WTC11 (cell line): Measurements from ENCODE around the gene TH. TPM values are rescaled to one million over a fixed set of nuclear protein-coding genes. Genes with fewer than 3 reads are reported as not detected.

Experiments used
- ATAC-seq: fragments of 200-7000 bp; cut with Tn5 transposase; 2 replicates; pipeline ENCODE4 v1.10.0; 2021; ENCODE audit warnings: mild to moderate bottlenecking, moderate library complexity
- CTCF ChIA-PET: fragments of 300-600 bp; sonication (Branson Sonifier 250); formaldehyde crosslinking; loops from one replicate; lab custom pipeline; 2021; ENCODE audit warnings: antibody characterized with exemption; lab: Charles Lee
- POLR2A ChIA-PET: fragments of 350-600 bp; sonication (Branson Sonifier 250); formaldehyde crosslinking; loops from one replicate; lab custom pipeline; 2021; ENCODE audit warnings: antibody characterized with exemption; lab: Charles Lee
- DNase-seq: peaks from one replicate; pipeline ENCODE4 v3.0.0; 2021; ENCODE audit warnings: low spot score
- H3K27ac Mint-ChIP-seq: 2 replicates; pipeline ENCODE4 v1.8.0; 2021; ENCODE audit warnings: mixed read lengths
- H3K27me3 Mint-ChIP-seq: 2 replicates; pipeline ENCODE4 v1.8.0; 2021; ENCODE audit warnings: low read depth, mild to moderate bottlenecking, moderate library complexity, mixed read lengths
- H3K36me3 Mint-ChIP-seq: 2 replicates; pipeline ENCODE4 v1.8.0; 2021; ENCODE audit warnings: mixed read lengths
- H3K4me1 Mint-ChIP-seq: 2 replicates; pipeline ENCODE4 v1.8.0; 2022; ENCODE audit warnings: mixed read lengths
- H3K4me3 Mint-ChIP-seq: 2 replicates; pipeline ENCODE4 v1.8.0; 2021; ENCODE audit warnings: mild to moderate bottlenecking, moderate library complexity, mixed read lengths
- H3K9me3 Mint-ChIP-seq: 2 replicates; pipeline ENCODE4 v1.8.0; 2021; ENCODE audit warnings: mixed read lengths
- ARID4B ChIP-seq: sonication (generic); formaldehyde crosslinking; IDR thresholded peaks from 2 replicates; pipeline ENCODE4 v1.8.0; 2023; ENCODE audit warnings: missing genetic modification reagents, mild to moderate bottlenecking, borderline replicate concordance
- ATF2 ChIP-seq: sonication (generic); formaldehyde crosslinking; IDR thresholded peaks from 2 replicates; pipeline ENCODE4 v1.8.1; 2022; ENCODE audit warnings: low read depth, missing genetic modification reagents, borderline replicate concordance
- CREM ChIP-seq: sonication (generic); formaldehyde crosslinking; IDR thresholded peaks from 2 replicates; pipeline ENCODE4 v1.8.1; 2022; ENCODE audit warnings: mild to moderate bottlenecking, missing genetic modification reagents, moderate library complexity
- E2F1 ChIP-seq: sonication (generic); formaldehyde crosslinking; IDR thresholded peaks from 2 replicates; pipeline ENCODE4 v1.8.0; 2022; ENCODE audit warnings: mild to moderate bottlenecking, missing genetic modification reagents
- IRF1 ChIP-seq: sonication (generic); formaldehyde crosslinking; IDR thresholded peaks from 2 replicates; pipeline ENCODE4 v1.8.0; 2023; ENCODE audit warnings: missing genetic modification reagents
- JUN ChIP-seq: sonication (generic); formaldehyde crosslinking; IDR thresholded peaks from 2 replicates; pipeline ENCODE4 v1.8.0; 2023; ENCODE audit warnings: mild to moderate bottlenecking, missing genetic modification reagents
- MYBL2 ChIP-seq: sonication (generic); formaldehyde crosslinking; IDR thresholded peaks from 2 replicates; pipeline ENCODE4 v1.8.1; 2023; ENCODE audit warnings: mild to moderate bottlenecking, moderate library complexity, missing genetic modification reagents
- NR2C2 ChIP-seq: sonication (generic); formaldehyde crosslinking; IDR thresholded peaks from 2 replicates; pipeline ENCODE4 v1.8.0; 2022; ENCODE audit warnings: mild to moderate bottlenecking, missing genetic modification reagents
- RORB ChIP-seq: fragments of 250-450 bp; sonication (Bioruptor Pico); IDR thresholded peaks from 2 replicates; pipeline ENCODE4 v1.9.0; 2021; ENCODE audit warnings: mild to moderate bottlenecking
- ZNF121 ChIP-seq: sonication (generic); formaldehyde crosslinking; IDR thresholded peaks from 2 replicates; pipeline ENCODE4 v1.8.0; 2023; ENCODE audit warnings: missing genetic modification reagents
- ZNF281 ChIP-seq: sonication (generic); formaldehyde crosslinking; IDR thresholded peaks from 2 replicates; pipeline ENCODE4 v1.8.0; 2023; ENCODE audit warnings: mild to moderate bottlenecking, missing genetic modification reagents
- ZNF416 ChIP-seq: fragments of 250-450 bp; sonication (Bioruptor Pico); IDR thresholded peaks from 2 replicates; pipeline ENCODE4 v1.9.0; 2021; ENCODE audit warnings: mild to moderate bottlenecking, inconsistent platforms
- total RNA-seq: library from RNA; stranded (reverse); gene quantifications from 3 replicates; pipeline ENCODE4 v1.2.3, GENCODE V29; 2021
- TF ChIP-seq, protein P1 (sequence below): fragments of 250-450 bp; sonication (Bioruptor Pico); IDR thresholded peaks from 2 replicates; pipeline ENCODE4 v1.9.0; 2021; ENCODE audit warnings: mild to moderate bottlenecking
- TF ChIP-seq, protein P2 (sequence below): fragments of 250-450 bp; sonication (Bioruptor Pico); conservative IDR thresholded peaks from 2 replicates; pipeline ENCODE4 v1.9.0; 2021; ENCODE audit warnings: mild to moderate bottlenecking
- TF ChIP-seq, protein P3 (sequence below): sonication (generic); formaldehyde crosslinking; IDR thresholded peaks from 2 replicates; pipeline ENCODE4 v1.8.1; 2023; ENCODE audit warnings: mild to moderate bottlenecking, missing genetic modification reagents, borderline replicate concordance

The TH gene
- total RNA-seq, 1 experiment from 2014 or later: not detected

GRCh38 chr11:2205981-2206690, 34.5 kb upstream of the TH start:
- ATAC-seq: no peak
- no peak overlapping the region for H3K27ac Mint-ChIP-seq
- CTCF ChIA-PET: no interaction called here
- DNase-seq: peak; percentile 4
- no peaks in the 10 kb centered on the region for H3K9me3 Mint-ChIP-seq
- no peaks in the 10 kb centered on the region for H3K4me1 Mint-ChIP-seq
- TF ChIP-seq, protein P1, sequence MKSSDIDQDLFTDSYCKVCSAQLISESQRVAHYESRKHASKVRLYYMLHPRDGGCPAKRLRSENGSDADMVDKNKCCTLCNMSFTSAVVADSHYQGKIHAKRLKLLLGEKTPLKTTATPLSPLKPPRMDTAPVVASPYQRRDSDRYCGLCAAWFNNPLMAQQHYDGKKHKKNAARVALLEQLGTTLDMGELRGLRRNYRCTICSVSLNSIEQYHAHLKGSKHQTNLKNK (CRISPR knock-in tag): no peak
- TF ChIP-seq E2F1 (no peak), ZNF416 (CRISPR knock-in tag) (no peak), ZNF121 (CRISPR knock-in tag) (no peak), IRF1 (no peak), JUN (CRISPR knock-in tag) (no peak), MYBL2 (CRISPR knock-in tag) (no peak), ARID4B (no peak), CREM (CRISPR knock-in tag) (no peak), ATF2 (no peak)
- TF ChIP-seq, protein P2, sequence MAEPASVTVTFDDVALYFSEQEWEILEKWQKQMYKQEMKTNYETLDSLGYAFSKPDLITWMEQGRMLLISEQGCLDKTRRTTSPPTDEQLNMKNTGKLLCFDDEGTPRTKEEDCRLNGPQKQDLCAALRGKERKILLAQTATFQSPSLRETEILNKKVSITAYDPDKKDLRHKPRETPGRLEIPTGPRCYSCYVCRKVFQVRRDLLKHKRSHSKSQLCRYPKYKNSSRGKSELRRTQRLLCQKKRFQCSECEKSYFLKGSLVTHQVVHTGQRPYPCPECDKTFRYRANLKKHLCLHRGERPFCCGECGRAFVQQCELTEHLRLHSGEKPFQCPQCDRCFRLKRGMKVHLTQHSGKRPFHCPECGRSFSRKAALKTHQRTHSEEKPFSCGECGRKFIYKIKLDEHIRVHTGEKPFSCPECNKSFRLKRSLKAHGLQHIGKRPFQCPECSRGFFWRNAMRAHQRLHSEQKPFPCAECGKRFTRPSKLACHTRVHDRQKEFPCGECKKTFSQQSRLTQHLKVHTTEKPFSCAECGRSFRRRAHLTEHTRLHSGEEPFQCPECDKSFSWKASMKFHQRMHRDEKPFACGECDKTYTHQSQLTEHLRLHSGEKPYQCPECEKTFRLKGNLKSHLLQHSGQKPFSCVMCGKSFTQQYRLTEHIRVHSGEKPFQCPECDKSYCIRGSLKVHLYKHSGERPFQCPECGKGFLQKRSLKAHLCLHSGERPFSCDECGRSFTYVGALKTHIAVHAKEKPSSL (CRISPR knock-in tag): no peak
- TF ChIP-seq, all 79 proteins: peak for 0
- POLR2A ChIA-PET: no interaction called here
- Mint-ChIP-seq H3K4me3 (no peak overlapping the region), H3K27me3 (peaks cover 4% of the 10 kb centered on the region; the same call in 1 of the 2 replicates), H3K36me3 (no peaks in the 10 kb centered on the region)

GRCh38 chr11:2205214-2205720, 33.7 kb upstream of the TH start:
- Mint-ChIP-seq H3K4me1 (no peaks in the 10 kb centered on the region), H3K36me3 (no peaks in the 10 kb centered on the region), H3K9me3 (no peaks in the 10 kb centered on the region), H3K27ac (no peak overlapping the region), H3K4me3 (no peak overlapping the region), H3K27me3 (peaks cover 4% of the 10 kb centered on the region; the same call in 1 of the 2 replicates)
- ChIA-PET POLR2A (no interaction called here), CTCF (no interaction called here)
- DNase-seq (peak; percentile 3), ATAC-seq (no peak)
- TF ChIP-seq, protein P3, sequence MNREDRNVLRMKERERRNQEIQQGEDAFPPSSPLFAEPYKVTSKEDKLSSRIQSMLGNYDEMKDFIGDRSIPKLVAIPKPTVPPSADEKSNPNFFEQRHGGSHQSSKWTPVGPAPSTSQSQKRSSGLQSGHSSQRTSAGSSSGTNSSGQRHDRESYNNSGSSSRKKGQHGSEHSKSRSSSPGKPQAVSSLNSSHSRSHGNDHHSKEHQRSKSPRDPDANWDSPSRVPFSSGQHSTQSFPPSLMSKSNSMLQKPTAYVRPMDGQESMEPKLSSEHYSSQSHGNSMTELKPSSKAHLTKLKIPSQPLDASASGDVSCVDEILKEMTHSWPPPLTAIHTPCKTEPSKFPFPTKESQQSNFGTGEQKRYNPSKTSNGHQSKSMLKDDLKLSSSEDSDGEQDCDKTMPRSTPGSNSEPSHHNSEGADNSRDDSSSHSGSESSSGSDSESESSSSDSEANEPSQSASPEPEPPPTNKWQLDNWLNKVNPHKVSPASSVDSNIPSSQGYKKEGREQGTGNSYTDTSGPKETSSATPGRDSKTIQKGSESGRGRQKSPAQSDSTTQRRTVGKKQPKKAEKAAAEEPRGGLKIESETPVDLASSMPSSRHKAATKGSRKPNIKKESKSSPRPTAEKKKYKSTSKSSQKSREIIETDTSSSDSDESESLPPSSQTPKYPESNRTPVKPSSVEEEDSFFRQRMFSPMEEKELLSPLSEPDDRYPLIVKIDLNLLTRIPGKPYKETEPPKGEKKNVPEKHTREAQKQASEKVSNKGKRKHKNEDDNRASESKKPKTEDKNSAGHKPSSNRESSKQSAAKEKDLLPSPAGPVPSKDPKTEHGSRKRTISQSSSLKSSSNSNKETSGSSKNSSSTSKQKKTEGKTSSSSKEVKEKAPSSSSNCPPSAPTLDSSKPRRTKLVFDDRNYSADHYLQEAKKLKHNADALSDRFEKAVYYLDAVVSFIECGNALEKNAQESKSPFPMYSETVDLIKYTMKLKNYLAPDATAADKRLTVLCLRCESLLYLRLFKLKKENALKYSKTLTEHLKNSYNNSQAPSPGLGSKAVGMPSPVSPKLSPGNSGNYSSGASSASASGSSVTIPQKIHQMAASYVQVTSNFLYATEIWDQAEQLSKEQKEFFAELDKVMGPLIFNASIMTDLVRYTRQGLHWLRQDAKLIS: no peak
- TF ChIP-seq MYBL2 (CRISPR knock-in tag) (no peak), RORB (CRISPR knock-in tag) (no peak), ZNF281 (CRISPR knock-in tag) (no peak), NR2C2 (CRISPR knock-in tag) (no peak)
